ENCODE data around the gene GAN.

DNA sequence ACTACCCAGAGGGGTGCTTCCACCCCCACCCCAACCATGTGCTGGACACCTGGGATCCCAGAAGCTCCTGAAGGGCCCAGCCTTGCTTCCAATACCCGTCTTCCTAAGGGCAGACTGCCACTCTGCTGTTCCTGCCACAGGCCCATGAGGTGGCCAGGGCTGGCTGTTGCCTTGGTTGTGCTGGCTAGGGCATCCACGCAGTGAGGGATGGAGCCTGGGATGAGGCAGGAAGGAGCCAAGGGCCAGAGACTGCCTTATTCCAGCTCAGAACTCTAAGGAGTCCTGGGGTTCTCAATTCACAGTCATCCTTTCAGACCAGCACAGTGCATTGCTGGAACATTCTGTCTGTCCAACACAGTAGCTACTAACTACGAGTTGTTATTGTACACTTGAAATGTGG, 38.4 kb upstream of the GAN start:
- TF ChIP-seq SETDB1 (IDR thresholded peaks at IDR 0.05; ENCODE audit: insufficient read length, low read length) (no peak), ZNF558 (tag by site-specific recombination; IDR thresholded peaks at IDR 0.05) (no peak), ZNF114 (tag by site-specific recombination; IDR thresholded peaks at IDR 0.05) (no peak), ZNF140 (tag by site-specific recombination; IDR thresholded peaks at IDR 0.05) (no peak), ZBTB20 (tag by site-specific recombination; IDR thresholded peaks at IDR 0.05) (no peak), ZNF274 (IDR thresholded peaks at IDR 0.05; ENCODE audit: low read length) (no peak), ZNF274 (tag by site-specific recombination; IDR thresholded peaks at IDR 0.05; ENCODE audit: borderline replicate concordance) (no peak), ZNF394 (tag by site-specific recombination; IDR thresholded peaks at IDR 0.05; ENCODE audit: borderline replicate concordance) (no peak)
- TF ChIP-seq, protein P1, sequence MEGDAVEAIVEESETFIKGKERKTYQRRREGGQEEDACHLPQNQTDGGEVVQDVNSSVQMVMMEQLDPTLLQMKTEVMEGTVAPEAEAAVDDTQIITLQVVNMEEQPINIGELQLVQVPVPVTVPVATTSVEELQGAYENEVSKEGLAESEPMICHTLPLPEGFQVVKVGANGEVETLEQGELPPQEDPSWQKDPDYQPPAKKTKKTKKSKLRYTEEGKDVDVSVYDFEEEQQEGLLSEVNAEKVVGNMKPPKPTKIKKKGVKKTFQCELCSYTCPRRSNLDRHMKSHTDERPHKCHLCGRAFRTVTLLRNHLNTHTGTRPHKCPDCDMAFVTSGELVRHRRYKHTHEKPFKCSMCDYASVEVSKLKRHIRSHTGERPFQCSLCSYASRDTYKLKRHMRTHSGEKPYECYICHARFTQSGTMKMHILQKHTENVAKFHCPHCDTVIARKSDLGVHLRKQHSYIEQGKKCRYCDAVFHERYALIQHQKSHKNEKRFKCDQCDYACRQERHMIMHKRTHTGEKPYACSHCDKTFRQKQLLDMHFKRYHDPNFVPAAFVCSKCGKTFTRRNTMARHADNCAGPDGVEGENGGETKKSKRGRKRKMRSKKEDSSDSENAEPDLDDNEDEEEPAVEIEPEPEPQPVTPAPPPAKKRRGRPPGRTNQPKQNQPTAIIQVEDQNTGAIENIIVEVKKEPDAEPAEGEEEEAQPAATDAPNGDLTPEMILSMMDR (tag by site-specific recombination; IDR thresholded peaks at IDR 0.05): no peak
